NCI-H2107 treated with DMSO at 0.1 percent for 48 hours (cell line): ENCODE results near the gene RNPEP.
A peak's percentile ranks its signal among the peaks of the same experiment; 100 is the strongest.
"Not testable (repeated sequence)": the region's sequence is repeated elsewhere in the genome, so short reads cannot be mapped to it uniquely, and the experiment has no call there.

Source experiments
- DNase-seq: peaks from one replicate; lab custom pipeline; 2025; ENCODE audit not compliant: unreplicated experiment; lab: John Stamatoyannopoulos, UW

RNPEP gene

DNA sequence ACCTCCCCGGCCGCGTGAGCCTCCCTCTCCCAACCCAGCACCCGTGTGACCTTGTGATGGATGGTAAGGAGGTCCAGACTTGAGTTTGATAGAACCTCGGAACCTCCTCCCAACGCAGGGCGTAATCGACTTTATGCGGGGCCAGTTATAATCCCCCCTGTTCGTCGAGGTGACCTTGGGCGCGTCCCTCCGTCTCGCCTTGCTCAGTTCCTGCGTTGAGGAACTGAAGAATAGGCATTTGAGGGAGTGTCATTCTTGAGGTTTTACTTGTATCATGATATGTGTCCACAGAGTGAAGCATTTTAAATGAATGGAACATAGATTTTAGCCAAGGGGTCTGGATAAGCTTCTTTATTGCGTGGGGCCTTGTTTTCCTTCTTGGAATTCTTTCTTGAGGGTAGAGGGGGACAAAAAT lies 26.7 kb upstream of the RNPEP start:
- DNase-seq, result no peak

DNA sequence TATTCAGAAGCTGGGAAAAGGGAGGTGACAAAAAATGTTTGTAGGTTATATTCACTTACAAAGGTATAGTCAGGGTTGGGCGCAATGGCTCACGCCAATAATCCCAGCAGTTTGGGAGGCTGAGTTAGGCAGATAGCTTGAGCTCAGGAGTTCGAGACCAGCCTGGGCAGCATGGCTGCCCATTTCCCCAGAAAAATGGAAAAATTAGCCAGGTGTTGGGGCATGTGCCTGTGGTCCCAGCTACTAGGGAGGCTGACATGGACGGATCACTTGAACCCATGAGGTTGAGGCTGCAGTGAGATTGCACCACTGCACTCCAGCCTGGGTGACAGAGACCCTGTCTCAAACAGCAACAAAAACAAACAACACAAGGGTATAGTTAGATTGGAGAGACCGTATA lies 24.1 kb upstream of the RNPEP start:
- DNase-seq, result no peak

DNA sequence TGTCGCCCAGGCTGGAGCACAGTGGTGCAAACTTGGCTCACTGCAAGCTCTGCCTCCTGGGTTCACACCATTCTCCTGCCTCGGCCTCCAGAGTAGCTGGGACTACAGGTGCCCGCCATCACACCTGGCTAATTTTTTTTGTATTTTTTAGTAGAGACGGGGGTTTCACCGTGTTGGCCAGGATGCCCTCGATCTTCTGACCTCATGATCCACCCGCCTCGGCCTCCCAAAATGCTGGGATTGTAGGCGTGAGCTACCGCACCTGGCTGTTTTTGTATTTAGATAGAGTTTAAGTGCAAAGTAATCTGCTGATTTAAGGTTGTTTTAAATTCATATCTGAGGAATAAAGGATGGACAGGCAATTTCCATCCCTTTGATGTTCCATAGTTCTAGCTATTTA lies 20.1 kb upstream of the RNPEP start:
- not testable (repeated sequence) for DNase-seq

DNA sequence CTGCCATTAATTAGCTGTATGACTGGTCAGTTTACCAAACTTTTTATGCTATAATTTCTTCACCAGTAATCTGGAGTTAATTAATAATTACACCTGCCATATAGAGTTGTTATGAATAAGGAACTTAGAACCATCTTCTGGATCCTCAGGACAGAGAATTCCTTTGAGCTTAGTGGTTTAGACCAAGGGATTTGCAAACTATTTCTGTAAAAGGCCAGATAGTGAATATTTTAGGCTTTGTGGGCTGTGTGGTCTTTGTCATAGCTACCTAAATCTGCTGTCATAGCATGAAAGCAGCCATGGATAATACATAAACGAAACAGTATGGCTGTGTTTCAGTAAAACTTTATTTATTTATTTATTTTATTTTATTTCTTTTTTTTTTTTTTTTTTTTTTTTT lies 18.2 kb upstream of the RNPEP start:
- DNase-seq, result no peak

DNA sequence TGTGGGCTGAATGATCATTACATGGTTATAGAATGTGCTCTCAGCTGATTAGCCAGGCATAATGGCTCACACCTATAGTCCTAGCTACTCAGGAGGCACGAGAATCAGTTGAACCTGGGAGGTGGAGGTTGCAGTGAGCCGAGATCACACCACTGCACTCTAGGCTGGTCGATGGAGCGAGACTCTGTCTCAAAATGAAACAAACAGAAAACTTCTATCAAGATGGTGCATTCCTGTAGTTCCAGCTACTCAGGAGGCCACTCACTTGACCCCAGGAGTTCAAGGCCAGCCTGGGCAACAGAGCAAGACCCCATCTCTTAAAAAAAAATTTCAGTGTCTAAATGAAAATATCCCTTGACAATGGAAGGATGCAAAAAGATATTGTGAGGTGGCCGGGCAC lies 16.3 kb upstream of the RNPEP start:
- DNase-seq, result no peak

DNA sequence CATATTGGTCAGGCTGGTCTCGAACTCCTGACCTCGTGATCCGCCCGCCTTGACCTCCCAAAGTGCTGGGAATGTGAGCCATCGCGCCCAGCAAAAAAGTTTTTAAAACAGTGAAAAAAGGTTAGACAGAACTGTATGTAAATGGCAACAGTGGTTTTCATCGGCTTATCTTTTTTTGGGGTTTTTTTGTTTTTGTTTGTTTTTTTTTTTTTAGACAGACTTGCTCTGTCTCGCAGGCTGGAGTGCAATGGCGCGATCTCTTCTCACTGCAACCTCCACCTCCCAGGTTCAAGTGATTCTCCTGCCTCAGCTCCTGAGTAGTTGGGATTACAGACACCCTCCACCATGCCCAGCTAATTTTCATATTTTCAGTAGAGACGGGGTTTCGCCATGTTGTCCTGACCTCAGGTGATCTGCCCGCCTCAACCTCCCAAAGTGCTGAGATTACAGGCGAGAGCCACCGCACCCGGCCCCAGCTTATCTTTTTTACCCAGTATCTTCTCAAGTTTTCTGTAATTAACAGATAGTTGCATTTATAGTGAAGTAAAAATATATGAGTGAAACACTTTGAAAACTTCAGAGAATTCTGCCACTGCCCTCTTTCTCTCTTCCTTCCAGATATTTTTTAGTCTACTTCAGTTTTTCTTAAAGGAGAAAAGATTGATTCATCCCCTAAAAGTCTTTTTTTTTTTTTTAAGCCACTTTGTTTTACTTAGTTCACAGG lies 14.1 kb upstream of the RNPEP start:
- no peak for DNase-seq

DNA sequence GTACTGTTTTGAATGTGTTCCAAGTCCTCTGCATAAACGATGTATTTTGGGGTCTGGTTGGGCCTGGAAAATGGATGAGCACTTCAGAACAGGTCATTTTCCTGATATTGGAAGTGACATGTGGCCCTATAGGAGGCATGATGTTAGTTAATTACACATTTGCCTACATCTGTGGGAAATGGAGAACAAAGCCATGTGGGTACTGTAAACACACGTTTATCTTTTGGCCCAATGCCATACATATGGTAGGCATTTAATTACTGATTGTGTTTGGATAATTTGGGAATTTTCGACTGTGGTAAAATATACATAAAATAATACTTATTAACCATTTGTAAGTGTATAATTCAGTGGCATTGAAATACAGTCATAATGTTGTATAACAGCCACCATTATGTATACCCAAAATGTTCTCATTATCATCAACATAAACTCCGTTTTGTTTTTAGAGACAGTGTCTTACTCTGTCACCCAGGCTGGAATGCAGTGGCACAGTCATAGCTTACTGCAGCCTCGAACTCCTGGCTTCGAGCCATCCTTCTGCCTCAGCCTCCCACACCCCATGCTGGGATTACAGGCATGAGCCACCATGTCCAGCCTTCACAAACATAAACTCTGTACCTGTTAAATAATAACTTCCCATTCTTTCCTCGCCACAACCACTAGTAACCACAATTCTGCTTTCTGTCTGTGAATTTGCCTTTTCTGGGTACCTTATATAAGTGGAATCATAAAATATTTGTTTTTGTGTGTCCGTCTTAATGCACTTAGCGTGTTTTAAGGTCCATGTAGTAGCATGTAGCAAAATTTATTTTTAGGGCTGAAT lies 11.9 kb upstream of the RNPEP start:
- DNase-seq, result no peak

DNA sequence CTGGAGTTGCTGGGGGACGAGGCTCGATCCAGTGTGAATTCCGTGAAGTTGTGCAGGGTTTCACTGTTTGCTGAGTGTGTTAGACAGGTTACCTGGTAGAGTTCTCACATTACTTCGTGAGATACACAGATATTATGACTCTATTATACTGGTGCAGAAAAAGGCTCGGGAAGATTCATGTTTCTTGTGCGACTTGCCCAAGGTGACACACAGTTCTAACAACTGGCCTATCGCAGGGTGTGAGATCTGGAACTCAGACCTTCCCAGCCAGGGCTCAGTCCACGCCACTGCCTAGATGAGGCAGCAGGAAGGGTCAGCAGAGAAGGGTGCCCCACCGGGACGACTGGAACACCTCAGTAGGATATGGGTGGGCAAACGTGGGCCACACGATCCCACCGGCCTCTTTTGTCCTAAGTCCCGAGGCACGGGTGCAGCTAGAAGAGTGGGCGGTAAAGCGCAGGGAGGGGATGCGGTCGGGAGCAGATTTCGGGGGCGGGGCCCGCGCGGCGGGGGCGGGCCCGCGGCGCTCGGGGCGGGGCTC lies 296 bp upstream of the RNPEP start:
- DNase-seq, result no peak

DNA sequence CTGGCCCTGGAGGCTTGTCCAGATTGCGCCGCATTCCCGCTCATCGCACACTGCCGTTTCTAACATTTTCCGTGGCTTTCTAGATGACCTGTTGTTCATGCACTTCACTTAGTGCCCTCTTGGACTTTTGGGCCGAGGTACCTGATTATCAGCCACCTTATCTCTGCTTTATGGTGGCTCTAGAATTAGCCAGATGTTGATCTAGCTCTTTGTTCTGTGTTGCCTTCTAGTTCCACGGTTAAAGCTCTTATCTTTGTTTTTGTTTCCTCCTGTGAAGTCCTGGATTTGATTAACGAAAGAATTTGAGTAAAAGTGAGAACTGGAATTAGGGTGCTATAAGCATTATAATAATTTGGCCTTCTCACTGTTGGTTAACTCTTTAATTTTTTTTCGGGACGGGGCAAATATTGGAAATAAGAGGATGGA lies 945 bp downstream of the RNPEP start:
- DNase-seq, result peak; percentile 34

DNA sequence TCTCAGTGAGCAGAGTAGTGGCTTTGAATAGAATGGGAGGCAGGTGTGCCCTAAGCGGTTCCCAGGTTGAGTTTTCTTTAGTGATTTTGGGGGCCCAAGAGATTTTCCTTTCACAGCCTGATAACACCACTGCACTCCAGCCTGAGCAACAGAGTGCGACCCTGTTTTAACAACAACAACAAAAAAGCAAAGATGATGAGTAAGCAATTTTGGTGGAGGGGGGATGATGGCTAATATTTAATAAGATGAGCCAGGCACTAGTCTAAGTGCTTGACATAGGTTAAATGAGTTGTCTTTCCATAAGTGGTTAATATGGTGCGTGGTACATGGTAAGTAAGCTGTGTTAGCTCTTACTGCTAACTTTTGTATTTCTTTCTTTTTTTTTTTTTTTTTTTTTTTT lies 2.0 kb downstream of the RNPEP start:
- DNase-seq, result no peak

DNA sequence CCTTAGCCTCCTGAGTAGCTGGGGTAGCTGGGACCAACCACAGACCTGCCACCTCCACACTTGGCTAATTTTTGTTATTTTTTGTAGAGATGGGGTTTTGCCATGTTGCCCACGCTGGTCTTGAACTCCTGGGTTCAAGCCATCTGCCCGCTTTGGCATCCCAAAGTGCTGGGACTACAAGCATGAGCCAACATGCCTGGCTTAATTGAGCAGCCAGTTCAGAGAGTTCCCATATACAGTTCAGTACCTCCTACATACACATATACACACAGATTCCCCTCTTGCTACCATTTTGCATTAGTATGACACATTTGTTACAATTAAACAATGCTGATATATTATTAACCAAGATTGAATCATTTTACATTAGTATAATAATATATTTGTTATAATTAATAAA lies 2.9 kb downstream of the RNPEP start:
- no peak for DNase-seq

DNA sequence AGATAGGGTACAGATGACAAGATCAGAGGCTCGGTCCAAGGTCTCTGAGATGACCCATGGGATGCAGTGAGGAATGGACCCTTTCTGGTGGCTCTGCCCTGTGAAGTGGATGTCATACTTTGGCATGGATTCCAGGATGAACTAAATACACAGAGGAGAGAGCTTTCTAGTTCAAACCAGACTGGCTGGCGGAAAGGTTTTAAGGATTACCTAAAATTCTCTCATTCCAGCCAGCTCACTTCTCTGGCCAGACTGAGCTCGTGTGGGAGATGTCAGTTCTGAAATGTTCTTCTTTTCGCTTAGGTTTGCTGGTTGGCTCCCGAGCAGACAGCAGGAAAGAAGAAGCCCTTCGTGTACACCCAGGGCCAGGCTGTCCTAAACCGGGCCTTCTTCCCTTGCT lies 6.2 kb downstream of the RNPEP start:
- DNase-seq, result no peak

DNA sequence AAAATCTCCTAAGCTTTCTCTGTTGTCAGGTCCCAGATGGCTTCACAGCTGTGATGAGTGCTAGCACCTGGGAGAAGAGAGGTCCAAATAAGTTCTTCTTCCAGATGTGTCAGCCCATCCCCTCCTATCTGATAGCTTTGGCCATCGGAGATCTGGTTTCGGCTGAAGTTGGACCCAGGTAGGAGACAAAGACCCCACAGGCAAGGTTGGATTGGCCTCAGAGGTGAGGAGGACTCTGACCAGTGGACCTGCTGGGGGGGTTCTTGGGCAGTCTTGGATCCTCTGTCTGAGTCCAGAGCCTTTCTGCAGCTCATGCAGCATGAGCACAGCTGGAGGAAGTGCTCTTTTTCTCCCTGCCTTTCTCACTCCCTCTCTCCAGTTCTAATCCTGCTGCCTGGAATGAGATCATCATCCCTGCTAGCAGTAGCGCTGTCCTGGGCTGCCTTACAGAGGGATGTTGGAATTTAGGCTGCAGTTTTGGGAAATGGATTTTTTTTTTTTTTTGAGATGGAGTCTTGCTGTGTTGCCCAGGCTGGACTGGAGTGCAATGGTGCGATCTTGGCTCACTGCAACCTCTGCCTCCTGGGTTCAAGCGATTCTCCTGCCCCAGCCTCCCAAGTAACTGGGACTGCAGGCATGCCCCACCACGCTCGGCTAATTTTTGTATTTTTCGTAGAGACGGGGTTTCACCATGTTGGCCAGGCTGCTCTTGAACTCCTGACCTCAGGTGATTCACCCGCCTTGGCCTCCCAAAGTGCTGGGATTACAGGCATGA lies 7.1 kb downstream of the RNPEP start:
- no peak for DNase-seq

DNA sequence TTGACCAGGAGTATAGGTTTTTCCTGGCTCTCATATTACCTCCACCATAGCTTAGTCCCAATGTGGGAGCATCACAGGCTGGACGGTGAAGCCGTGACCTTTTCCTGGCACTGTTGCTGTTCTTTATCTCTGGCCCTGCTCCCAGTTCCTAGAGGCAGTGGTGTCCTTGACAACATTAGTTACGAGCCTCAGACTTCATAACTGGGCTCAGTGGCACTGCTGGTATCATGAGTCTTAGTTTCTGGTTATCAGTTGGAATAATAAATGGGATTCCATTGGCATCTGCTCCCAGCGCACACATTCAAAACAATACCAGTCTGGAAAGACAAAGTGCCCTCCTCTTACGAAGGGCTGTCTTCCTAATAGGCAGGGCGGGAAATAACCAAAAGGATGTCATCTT lies 8.0 kb downstream of the RNPEP start:
- no peak for DNase-seq

DNA sequence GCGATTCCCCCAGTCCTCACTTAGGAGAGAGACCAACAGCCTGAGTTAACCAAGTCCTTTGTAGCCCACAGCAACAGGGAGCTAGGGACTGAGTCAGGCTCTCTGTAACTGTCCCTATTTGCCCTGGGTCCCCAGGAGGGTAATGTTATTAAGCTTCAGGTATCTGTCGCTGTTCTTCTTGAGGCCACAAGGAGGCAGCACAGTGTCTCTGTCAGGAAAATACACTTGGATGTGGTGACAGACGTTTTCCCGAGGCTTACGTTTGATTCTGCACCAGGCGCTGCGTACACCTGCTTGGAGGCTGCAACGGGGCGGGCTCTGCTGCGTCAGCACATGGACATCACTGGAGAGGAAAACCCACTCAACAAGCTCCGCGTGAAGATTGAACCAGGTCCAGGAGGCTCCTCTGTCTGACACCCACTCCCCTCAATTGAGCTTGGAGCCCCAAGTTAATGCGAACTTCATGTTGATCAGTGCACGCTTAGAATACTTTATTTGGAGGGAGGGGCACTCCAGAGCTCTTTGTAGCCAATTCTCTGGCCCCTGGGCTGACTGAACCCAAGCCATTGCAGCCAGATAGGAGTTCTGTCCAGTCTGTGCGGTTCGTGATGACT lies 17.3 kb downstream of the RNPEP start:
- peak; percentile 97 for DNase-seq

DNA sequence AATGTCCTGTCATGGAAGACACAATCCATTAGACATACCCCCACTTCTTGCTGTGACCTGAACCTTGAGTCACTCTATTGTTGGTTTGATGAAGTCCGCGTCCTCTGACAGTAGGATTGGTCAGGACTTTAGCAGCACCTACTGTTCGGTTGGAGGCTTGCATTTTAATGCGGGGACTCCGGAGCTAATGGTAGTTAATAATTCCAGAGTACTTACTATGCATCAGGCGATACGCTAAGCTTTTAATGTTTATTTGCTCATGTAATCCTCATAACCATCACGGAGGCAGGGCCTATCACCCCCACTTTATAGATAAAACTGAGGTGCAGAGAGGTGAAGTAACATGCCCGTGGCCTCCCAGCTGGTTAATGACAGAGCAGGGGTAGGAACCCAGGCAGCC lies 20.1 kb downstream of the RNPEP start:
- DNase-seq, result no peak

DNA sequence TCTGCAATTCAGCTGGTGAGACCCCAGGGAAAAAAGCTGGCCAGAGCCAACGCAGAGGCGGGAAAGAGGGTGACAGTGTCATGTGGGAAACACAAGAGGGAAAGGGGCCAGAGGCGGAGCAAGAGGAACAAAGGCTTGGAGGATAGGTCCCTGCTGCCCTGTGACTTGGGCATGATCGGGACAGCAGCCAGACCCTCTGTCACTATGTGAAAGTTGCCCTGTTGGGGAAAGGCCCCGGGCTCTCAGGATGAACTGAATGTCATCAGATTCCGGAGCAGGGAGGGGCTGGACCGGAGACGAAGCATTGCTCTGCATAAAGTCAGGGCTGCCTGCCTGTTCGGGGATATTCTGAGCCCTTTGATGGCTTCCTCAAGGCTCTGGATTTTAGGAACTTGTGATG lies 22.3 kb downstream of the RNPEP start:
- DNase-seq, result no peak

DNA sequence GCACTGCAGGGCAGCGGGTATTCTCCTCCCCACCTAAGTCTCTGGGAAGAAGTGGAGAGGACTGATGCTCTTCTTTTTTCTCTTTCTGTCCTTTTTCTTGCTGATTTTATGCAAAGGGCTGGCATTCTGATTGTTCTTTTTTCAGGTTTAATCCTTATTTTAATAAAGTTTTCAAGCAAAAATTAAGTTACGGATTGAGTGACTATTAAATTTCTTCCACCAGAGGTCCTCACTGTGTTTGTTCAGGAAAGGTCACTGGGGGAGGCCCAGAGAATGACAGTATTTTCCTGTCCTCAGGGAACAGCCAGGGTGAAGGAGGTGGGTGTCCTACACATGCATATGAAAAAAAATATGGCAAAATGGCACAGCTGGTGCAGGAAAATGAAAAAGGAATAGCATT lies 23.5 kb downstream of the RNPEP start:
- no peak for DNase-seq

DNA sequence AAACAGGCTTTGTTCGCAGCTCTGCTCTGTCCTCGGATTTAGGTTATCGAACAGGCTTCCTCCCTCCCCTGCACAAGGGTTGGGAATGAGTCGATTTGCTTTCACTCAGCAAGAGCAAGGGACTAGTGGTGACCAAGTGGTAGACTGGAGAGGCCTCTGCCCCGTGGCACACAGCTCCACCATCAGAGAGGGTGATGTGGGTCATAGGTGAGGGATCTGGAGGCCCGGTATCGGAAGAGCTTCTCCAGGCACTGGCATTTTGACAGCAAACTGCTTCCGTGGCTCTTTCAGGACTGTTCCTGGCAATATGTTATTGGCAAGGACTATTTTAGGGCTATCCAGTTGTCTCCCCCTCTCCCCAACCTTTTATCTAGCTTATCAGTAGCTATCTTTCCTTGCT lies 24.9 kb downstream of the RNPEP start:
- no peak for DNase-seq

DNA sequence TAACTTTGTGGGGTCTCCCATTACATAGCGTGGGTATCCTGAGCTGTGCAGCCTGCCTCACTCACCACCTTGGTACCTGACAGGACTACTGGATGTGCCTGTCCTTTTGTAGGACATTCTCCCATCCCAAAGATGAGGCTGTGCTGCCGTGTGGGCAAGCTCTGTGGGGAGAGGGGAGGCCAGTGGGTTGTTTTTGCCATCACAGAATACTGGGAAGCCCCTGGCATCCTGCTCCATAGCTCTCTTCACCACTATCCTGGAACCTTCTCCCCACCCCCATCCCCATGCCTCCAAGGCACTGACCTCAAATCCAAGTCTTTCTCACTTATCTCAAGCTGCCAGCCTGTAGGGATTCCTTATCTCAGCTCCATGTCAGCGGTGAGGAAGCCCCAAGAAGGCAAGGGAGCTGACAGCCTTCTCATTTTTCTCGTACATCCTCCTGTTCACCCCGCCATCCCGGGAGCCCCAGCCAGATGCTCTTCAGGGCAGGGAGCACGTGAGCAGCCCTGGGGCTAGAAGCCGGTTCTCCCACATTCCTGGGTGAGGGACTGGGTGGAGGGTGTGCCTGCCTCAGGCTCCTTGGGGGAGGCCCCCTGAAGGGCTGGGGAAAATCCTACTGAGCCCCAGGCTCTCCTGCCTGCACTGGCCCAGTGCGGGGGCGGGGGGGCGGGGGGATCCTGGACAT lies 25.5 kb downstream of the RNPEP start:
- DNase-seq, result peak; percentile 51
